Lower leg skin (tissue), 3 donors: ENCODE results near the gene NCOA1.

Source experiments
- POLR2A ChIP-seq, 2 donors: fragments of 450-650 bp; IDR thresholded peaks; one replicate each; pipeline ENCODE4 v1.6.1; 2016 to 2017; ENCODE audit warnings: antibody characterized with exemption in 2 of 2, mild to moderate bottlenecking in 1 of 2, moderate library complexity in 1 of 2
- TF ChIP-seq, protein P1 (sequence below), 3 donors: fragments of 450-650 bp; IDR thresholded peaks; one replicate each; pipeline ENCODE4 v1.5.1; 2016; ENCODE audit warnings: antibody characterized with exemption in 3 of 3, mild to moderate bottlenecking in 3 of 3, moderate library complexity in 2 of 3

DNA sequence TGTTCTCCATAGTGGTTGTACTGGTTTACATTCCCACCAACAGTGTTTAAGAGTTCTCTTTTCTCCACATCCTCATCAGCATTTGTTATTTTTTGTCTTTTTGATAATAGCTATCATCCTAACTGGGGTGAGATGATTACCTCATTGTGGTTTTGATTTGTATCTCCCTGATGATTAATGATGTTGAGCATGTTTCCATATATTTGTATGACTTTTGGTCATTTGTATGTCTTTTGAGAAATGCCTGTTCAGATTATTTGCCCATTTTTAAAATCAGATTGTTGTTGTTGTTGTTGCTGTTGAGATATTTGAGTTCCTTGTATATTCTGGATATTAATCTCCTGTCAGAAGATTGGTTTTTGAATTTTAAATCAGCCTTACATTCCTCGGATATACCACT is 147.5 kb downstream of the NCOA1 start:
- TF ChIP-seq, protein P1, sequence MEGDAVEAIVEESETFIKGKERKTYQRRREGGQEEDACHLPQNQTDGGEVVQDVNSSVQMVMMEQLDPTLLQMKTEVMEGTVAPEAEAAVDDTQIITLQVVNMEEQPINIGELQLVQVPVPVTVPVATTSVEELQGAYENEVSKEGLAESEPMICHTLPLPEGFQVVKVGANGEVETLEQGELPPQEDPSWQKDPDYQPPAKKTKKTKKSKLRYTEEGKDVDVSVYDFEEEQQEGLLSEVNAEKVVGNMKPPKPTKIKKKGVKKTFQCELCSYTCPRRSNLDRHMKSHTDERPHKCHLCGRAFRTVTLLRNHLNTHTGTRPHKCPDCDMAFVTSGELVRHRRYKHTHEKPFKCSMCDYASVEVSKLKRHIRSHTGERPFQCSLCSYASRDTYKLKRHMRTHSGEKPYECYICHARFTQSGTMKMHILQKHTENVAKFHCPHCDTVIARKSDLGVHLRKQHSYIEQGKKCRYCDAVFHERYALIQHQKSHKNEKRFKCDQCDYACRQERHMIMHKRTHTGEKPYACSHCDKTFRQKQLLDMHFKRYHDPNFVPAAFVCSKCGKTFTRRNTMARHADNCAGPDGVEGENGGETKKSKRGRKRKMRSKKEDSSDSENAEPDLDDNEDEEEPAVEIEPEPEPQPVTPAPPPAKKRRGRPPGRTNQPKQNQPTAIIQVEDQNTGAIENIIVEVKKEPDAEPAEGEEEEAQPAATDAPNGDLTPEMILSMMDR (IDR thresholded peaks at IDR 0.05), result no peak
- TF ChIP-seq POLR2A (IDR thresholded peaks at IDR 0.05), result no peak
